HG03066 (cell line): ENCODE measurements around the gene CLDN6.

Experiments used
- ATAC-seq: cut with Tn5 transposase; IDR thresholded peaks from one replicate; pipeline ENCODE4 v1.9.1; 2021; ENCODE audit warnings: low read depth; ENCODE audit not compliant: unreplicated experiment

Gene CLDN6

DNA sequence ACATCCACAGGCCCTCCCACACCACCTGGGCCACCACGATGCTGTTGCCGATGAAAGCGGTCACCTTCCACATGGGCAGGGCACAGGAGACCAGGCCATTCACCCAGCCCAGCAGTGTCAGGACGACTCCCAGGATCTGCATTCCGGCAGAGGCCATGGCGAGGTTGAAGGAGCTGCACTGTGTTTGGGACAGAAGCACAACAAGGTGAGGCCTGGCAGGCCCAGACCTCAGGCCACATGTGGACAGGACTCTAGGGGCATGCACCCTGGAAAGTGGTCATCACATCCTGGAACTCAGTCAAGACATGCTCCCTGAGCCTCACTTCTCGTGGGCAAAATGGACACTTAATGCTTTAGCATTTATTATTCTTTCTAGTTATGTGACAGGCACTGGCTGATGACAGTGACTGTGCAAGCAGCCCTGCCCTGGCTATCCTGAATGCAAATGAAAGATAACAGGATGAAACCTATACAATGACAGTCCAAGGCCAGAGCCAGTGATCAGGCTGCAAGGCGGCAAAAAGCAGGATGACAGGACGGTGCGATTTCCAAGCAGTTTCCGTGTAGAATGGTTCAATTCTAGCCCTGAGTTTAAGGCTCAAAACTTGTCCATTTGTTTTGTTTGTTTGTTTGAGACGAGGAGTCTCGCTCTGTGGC, 2.0 kb downstream of the CLDN6 start:
- ATAC-seq = no peak

DNA sequence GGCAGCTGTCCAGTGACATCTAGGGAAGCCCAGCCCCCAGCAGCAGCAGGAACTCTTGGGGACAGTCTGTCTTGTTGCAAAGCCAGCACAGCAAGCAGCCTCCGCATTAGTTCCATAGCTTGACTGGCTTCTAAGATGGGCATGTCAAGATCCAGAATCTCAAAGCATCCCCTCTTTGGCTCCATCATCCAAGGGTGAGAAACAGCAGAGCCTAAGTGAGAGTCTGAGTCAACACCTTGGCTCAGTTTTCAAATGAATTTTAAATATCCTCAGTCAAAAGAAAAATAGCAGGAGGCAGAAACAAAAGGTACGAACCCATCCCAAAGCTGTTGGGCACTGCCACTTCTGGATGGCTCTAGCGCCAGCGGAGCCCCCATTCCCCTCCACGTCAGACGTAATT, 3.0 kb downstream of the CLDN6 start:
- ATAC-seq = no peak

DNA sequence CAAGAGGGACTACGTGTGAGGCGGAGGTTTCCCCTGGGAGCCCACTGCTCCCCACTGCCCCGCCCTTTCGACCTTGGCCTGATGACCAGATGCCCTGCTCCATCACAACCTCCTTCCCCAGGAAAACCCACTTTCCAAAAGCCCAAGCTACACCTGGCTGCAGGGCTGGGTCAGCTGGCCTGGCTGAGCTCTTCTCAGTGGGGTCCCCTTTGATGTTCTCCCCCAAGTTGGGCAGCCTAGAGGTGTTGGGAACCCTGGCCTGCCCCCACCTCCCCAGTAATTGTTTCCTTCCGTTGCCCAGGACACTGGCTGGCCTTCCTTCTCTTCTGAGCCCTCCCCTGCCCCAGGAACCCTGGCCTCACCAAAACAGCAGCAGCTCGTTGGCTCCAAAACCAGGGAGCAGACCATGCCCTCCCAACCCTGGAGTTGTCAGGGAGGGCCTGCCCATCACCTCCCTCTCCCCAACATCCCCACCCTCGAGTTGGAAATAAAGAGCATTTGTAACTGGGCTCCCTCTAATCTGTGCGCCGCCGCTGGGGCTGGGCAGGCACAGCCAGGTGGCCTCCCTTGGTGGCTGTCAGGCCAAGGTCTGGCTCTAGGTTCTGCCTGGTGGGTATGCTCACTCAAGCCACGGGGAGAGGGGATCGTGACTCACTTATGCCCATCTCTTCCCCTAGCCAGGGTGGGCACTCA, 3.8 kb downstream of the CLDN6 start:
- ATAC-seq = no peak

DNA sequence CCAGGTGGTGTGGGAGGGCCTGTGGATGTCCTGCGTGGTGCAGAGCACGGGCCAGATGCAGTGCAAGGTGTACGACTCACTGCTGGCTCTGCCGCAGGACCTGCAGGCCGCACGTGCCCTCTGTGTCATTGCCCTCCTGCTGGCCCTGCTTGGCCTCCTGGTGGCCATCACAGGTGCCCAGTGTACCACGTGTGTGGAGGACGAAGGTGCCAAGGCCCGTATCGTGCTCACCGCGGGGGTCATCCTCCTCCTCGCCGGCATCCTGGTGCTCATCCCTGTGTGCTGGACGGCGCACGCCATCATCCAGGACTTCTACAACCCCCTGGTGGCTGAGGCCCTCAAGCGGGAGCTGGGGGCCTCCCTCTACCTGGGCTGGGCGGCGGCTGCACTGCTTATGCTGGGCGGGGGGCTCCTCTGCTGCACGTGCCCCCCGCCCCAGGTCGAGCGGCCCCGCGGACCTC, 4.5 kb downstream of the CLDN6 start:
- ATAC-seq = no peak

DNA sequence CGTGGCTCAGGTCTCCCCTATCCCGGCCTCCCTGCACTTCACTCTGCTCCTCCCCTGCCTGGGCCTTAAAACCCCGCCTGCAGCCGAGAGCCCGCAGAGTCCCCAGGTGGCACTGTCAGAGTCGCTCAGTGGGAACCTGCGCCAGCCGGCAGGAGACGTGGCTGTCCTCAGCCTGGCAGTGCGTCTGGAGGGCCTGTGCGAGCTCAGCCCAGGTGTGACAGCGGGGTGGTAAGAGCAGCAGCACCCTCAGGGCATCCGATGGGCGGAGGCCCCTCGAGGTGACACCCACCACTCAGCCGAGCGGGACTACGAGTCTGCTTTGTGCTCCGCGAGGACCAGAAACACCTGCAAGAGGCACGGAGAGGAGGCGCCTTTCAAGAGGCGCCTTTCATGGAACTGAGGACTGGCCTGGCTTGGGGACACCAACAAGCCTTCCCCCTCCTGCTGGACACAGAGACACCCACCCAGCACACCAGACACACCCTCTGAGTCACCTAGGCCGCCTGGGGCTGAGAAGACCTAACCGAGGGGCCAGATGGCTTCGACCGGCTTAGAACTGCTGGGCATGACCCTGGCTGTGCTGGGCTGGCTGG, 5.1 kb downstream of the CLDN6 start, which contains the start of gene CLDN9:
Gene CLDN9 (plus strand): TSS at position 96 of the 593 bp plus-strand sequence. CDS start 440 bp downstream, at position 536.
- ATAC-seq = no peak

DNA sequence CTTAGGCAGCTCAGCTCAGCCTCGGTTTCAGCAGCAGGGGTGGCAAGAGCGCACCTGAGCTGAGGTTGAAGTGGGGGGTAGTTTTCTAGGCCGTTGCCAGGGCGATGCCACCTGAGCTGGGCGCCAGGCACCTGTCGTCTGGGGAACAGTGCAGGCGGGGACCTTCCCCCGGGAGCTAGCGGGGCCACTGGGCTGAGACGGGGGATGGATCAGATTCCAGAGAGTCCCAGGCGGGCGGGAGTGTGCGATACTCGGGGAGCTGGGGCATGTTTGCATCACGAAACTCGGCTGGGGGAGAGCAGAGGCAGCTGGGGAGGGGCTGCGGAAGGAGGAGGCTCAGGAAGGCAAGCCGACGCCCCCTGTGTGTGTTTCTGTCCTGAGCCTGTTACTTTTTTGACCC, 5.7 kb downstream of the CLDN6 start:
- no peak for ATAC-seq

DNA sequence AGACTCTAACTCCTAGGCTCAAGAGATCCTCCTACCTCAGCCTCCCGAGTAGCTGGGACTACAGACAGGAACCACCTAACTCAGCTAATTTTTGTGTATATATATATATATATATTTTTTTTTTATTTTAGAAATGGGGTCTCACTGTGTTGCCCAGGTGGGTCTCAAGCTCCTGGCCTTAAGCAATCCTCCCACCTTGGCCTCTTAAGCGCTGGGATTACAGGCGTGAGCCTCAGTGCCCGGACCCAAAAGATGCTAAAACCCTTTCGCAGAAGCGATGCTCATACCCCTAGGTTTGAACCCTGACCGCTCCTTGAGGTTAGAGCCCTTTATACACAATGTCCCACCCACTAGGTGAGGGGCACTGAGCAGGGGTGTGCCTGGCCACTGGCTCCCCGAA, 7.5 kb downstream of the CLDN6 start:
- ATAC-seq = no peak

DNA sequence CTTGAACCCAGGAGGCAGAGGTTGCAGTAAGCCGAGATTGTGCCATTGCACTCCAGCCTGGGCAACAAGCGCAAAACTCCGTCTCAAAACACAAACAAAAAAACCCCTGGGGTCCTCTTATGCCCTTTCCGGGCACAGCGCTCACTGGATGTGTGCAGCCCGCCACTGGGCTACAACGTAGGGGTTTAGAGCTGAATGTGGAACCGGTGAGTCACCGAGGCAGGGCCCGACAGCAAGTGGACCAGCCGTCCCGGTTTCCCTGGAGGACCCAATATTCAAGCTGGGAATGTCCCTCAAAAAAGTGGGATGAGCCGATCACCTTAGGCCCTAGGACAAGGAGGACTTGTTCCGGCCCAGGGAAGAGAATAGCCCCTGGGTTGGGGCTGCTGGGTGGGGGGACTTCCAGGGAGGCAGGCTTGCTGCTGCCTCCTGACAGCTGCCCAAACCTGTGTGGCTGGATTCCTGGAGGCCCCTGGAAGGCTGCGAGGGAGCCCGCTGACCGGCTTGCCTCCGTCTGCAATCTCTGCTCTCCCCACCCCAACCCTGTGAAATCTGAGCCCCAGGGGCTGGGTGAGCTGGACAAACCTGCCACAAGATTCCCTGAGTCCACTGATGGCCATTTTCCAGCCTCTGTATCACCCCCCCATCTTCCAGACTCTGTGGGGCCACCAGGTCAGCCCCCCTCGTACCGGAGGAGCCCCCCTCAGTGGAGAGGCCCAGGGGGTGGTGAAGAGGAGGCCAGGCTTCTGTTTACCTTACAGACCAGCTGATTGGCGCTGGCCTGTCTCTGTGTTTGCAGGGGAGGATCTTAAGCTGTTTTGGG, 8.2 kb downstream of the CLDN6 start:
- ATAC-seq = no peak

DNA sequence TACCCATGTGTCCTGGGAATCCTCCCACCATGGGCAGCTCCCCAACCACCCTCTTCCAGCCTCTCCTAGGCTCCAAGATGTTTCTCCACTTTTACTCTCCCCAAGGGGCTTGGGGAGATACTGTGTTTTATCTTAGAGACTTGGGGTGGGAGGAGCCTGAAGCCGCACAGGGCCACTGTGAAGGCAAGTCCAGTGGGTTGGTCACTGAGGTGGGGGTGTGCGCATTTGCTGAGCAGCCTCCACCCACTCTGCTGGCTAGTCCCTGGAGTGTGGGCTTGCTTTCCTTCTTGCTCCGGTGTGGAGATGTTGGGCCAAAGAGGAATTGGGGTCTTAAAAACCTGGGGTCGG, 9.3 kb downstream of the CLDN6 start:
- no peak for ATAC-seq

DNA sequence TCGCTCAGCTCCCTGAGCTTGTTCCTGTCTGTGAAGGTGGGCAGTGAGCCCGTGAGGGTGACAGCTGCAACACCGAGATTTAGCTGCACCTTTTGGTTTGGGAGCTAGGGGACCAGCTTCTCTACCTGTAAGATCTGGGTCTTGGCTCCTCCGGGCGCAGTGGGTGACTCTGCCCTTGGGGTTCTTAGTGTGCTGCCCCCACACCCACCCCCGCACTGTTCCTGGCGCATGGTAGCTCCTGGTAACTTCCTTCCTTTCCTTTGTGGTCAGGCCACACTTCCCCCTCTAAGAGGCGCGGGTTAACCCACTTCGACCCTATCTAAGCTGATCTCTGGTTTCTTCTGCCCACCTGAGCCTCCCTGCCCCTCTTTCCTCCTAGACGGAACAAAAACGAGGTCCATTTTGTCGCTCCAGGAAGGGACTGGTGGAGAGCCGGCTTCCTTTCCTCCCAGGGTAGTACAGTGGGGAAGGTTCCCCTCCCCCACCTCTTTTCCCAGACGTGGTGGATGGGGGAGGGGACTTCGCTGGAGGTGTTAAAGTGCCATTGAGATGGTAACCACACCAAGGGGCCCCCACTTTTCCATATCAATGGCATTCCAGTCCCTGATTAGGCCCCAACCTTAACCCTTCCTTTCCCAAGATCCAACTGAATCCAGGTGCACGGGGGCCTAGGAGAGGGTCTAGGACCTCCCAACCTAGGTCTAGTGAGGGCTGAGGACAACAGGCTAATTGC, 9.9 kb downstream of the CLDN6 start:
- ATAC-seq = no peak

DNA sequence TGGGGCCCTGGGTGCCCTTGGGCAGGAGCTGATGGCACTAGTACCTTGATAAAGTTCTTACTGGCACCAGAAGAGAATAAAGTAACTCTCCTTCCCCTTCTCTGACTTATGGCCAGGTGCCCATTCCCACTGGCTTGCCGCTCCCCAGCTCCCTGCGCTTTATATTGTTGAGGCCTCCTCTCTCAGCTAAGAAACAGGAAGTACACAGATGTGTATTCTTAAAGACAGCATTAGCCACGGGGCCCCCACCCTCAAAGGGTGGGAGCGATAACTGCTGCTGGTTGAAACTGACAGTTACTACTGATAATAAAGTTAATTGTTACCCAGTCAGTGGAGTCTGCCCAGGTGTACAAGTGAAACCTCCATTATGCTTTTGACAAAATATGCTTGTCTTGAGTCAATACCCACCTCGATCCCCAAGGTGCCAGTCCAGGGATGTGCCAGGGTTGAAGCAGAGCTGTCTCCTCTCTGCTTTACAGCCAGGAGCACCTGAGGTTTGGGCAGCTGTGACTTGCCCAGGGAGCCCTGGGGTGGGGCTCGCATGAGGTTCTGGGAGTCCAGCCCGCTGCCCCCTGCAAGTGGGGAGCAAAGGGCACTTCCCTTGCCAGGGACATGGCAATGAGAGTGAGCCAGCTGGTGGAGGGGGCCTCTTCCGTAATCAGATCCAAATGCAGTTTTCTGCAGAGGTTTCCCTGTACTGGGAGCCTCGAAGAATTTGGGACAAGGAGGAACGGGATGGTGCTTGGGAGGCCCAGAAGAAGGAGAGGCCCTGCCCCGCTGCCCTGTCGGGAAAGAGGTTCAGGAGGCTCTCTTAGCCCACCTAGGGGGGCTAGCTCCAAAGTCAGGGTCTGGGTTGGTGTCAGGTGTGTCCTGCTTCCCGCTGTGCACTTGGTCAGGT, 10.7 kb downstream of the CLDN6 start:
- no peak for ATAC-seq

DNA sequence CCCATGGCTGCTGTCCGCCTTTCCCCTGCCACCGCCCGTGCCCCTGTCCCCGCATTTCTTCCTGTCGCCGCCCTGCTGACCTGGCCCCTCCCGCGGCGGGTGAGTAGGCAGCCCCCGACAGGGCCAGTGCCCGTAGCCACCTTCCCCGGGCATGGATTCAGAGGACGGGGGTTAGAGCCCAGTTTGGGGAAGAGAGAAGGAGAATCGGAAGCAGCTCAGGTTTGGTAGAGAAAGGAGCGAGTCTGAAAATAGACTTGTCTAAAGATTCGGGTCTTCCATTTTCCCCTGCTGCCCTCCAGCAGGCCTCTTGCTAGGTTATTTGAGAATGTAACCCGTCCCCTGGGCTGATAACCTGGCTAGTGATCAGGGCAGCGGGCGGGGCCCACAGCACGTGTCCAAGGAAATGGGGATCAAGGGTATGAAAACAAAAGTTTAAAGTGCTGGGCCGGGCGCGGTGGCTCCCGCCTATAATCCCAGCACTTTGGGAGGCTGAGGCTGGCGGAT, 13.2 kb downstream of the CLDN6 start:
- no peak for ATAC-seq

DNA sequence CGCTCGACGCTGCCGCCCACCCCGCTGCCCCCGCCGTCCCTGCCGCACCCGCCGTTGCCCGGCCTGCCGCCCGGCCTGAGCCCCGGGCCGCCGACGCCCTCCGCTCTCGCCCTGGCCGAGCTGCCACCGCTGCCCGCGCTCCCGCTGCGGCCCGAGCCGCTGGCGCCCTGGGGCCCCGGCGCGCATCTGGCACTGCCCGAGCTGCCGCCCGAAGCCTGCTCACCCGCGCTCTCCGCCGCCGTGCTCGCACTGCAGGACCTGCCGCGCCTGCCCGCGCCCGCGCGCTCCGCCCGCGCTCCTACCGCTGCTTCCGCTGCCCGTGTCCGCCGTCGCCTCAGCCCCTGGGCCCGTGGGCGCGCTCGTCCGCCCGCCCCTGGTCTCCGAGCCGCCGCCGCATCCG, 13.7 kb downstream of the CLDN6 start:
- ATAC-seq = no peak

DNA sequence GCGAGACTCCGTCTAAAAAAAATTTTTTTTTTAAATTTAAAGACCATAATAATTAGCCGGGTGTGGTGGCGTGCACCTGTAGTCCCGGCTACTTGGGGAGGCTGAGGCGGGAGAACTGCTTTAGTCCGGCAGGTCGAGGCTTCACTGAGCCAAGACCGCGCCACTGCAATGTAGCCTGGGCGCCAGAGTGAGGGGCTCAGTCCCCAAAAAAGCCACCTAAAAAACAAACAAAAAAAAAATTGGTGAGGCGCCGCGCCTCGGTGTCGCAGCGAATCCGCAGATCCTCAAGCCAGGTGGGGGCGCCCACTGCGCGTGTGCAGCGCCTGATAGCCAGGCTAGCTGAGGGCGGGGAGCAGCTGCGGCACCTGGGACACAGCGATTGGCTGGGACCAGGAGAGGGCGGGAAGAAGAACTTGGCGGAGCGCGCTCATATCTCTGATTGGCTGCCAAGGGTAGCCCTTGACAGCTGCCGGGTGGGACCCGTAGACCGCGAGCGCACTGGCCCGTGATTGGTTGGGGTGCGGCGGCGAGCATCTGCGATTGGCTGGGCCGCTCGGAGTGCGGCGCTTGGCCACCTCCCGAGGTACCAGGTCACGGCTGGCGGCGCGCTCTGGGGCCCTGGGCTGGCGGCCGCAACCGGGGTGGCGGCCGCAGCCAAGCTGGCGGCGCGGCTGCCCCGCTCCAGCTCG, 14.3 kb downstream of the CLDN6 start:
- ATAC-seq = peak; percentile 99

DNA sequence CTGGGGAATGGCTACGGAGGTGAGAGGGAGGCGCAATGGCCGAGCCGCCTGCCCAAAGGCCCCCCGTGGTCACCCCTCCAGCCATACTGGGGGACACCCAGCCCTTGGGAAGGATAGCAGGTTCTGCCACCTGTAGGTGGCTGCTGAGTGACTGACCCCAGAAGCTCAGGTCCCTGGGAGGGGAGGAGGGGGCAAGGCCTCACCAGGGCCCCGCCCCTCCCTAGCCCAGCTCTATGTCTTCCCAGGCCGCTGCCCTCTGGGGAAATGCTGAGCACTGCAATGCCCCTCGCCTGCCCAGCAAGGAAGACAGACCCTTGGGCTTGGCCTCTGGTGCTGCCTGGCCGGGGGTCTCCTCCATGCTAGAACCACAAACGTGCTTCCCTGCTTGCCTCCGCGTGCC, 16.7 kb downstream of the CLDN6 start:
- no peak for ATAC-seq

DNA sequence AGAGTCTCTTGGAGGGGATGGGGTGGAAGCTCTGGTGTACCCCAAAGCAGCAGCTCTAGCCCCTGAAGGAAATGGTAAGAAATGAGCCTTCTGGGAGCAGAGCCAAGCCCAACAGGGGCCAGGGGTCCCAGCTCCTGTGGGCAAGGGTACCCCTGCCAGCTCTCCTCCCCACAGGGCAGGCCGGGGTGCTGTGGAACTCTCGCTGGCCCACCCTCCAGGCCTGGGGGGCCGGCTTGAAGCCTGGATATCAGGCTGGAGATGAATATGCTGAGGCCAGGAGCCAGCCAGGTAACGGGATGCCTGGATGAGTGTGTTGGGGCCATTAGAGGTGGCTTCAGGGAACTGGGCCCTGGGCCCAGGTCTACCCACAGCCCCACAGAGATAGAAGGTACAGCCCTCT, 17.4 kb downstream of the CLDN6 start:
- ATAC-seq = no peak

DNA sequence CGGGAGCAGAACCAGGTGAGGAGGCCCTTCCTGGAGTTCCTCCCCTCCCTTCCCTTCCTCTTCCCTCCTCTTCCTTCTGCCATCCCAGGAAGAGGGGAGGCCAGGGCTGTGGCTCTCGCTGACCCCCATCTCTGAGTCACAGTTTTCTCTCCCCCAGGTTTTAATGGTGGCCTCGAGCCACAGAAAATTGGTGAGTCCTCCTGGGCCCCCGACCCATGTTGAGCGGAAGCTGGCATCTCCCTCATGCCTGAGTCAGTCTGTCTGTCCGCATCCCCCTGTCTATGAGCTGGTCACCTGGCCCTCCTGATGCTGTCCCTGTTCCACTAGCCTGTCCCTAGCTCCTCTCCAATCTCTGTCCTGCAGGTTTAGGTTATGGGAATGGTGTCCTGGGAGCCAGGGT, 18.1 kb downstream of the CLDN6 start:
- no peak for ATAC-seq

DNA sequence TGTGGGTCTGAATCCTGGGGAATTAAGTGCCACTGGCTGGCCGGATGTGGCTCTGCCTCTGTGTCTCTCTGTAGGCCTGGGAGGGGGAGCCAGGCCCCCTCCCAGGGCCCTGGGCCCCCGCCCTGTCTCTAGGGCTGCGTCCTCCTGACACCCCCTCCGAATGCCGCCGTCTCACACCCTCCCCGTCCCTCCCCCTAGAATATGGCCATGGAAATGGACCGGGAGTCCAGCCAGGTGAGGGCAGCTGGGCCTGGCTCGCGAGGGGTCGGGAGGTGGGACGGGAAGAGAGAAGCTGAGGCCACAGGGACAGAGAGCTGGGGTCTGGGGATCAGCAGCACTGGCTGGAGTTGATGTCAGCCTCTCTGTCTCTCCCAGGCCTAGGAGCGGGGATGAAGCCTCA, 21.7 kb downstream of the CLDN6 start:
- no peak for ATAC-seq
